ENCODE data around the gene NLRP11.

The NLRP11 gene

DNA sequence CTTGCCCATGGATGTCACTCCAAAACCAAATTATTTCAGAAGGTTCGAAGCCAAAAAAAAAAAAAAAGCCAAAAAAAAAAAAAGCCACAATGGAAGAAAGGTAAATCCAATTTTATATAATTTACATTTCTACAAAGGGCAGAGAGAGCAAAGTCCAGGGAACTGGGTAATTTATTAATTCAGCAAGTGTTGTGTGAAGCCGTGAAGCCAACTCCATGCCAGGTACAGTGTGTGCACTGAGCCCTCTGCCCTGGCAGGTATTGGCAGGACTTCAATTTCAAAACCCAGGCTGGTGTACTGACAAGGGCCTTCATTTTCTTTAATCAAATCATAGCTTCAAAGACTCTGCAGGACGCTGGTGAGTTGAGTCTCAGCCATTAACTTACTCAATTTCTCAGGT lies 78.4 kb downstream of the NLRP11 start:
- FAIRE-seq (no peak), DNase-seq (ENCODE audit: insufficient read length, low spot score) (no peak)
- TF ChIP-seq, protein P1, sequence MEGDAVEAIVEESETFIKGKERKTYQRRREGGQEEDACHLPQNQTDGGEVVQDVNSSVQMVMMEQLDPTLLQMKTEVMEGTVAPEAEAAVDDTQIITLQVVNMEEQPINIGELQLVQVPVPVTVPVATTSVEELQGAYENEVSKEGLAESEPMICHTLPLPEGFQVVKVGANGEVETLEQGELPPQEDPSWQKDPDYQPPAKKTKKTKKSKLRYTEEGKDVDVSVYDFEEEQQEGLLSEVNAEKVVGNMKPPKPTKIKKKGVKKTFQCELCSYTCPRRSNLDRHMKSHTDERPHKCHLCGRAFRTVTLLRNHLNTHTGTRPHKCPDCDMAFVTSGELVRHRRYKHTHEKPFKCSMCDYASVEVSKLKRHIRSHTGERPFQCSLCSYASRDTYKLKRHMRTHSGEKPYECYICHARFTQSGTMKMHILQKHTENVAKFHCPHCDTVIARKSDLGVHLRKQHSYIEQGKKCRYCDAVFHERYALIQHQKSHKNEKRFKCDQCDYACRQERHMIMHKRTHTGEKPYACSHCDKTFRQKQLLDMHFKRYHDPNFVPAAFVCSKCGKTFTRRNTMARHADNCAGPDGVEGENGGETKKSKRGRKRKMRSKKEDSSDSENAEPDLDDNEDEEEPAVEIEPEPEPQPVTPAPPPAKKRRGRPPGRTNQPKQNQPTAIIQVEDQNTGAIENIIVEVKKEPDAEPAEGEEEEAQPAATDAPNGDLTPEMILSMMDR (IDR thresholded peaks at IDR 0.05; ENCODE audit: insufficient read depth, missing control alignments) = no peak

- DNase-seq (ENCODE audit: insufficient read length, low spot score) (no peak), FAIRE-seq (no peak)
- TF ChIP-seq, protein P1 (IDR thresholded peaks at IDR 0.05; ENCODE audit: insufficient read depth, missing control alignments) = no peak
These were observed 81.1 kb downstream of the NLRP11 start for GRCh38 chr19:55750715-55751114.

DNA sequence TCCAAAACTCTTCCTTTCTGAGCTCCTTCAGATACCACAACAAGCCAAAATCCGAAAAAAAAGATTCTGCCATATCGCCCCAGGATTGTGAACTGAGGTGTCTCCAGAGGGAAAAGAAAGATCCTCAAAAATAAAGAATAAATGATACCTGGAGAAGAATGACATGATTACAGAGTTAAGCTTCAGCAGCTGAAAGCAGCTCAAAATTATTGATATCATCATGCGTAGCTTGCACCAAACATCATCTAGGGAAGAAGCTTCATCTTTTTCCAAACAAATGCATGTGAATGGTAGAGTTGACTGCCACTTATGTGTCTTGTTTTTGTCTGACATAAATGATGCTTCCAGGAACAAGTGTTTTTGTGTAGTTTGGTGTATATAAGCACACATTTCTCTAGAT lies 93.5 kb downstream of the NLRP11 start, which contains the start of gene NLRP9:
Gene NLRP9 (minus strand): TSS at position 101 of the 400 bp plus-strand sequence. CDS start 28 bp downstream, at position 73.
- TF ChIP-seq, protein P1 (IDR thresholded peaks at IDR 0.05; ENCODE audit: insufficient read depth, missing control alignments) = no peak
- FAIRE-seq (no peak), DNase-seq (ENCODE audit: insufficient read length, low spot score) (no peak)
